HepG2 (cell line): Measurements from ENCODE around the gene HOMEZ. TPM values are rescaled to one million over a fixed set of nuclear protein-coding genes. Genes with fewer than 3 reads are reported as not detected.

Experiments used
- ISX ChIP-seq: sonication (generic); formaldehyde crosslinking; conservative IDR thresholded peaks from 2 replicates; pipeline ENCODE4 v1.5.0; 2020; ENCODE audit warnings: missing genetic modification reagents
- MYNN ChIP-seq: sonication (generic); formaldehyde crosslinking; IDR thresholded peaks from 2 replicates; pipeline ENCODE4 v1.4.0; 2020; ENCODE audit warnings: mild to moderate bottlenecking, low read depth, missing genetic modification reagents
- NFYB ChIP-seq: sonication (generic); formaldehyde crosslinking; IDR thresholded peaks from 2 replicates; pipeline ENCODE4 v1.4.0; 2020; ENCODE audit warnings: missing genetic modification reagents
- RARG ChIP-seq: sonication (generic); formaldehyde crosslinking; IDR thresholded peaks from 2 replicates; pipeline ENCODE4 v1.4.0; 2020; ENCODE audit warnings: low read depth, mild to moderate bottlenecking, missing genetic modification reagents
- RBAK ChIP-seq: sonication (generic); formaldehyde crosslinking; IDR thresholded peaks from 2 replicates; pipeline ENCODE4 v1.5.1; 2020; ENCODE audit warnings: mild to moderate bottlenecking, missing genetic modification reagents
- ZBTB10 ChIP-seq: sonication (generic); formaldehyde crosslinking; IDR thresholded peaks from 2 replicates; pipeline ENCODE4 v1.4.0; 2020; ENCODE audit warnings: missing genetic modification reagents, borderline replicate concordance
- ZFAT ChIP-seq: sonication (generic); formaldehyde crosslinking; conservative IDR thresholded peaks from 2 replicates; pipeline ENCODE4 v1.8.1; 2023; ENCODE audit warnings: missing genetic modification reagents, inconsistent platforms
- ZNF318 ChIP-seq: sonication (generic); formaldehyde crosslinking; IDR thresholded peaks from 2 replicates; pipeline ENCODE4 v1.4.0; 2020; ENCODE audit warnings: mild to moderate bottlenecking, missing genetic modification reagents
- ZNF512 ChIP-seq: sonication (generic); formaldehyde crosslinking; IDR thresholded peaks from 2 replicates; pipeline ENCODE4 v1.4.0; 2020; ENCODE audit warnings: mild to moderate bottlenecking, missing genetic modification reagents
- ZNF547 ChIP-seq: sonication (generic); formaldehyde crosslinking; IDR thresholded peaks from 2 replicates; pipeline ENCODE4 v1.5.1; 2020; ENCODE audit warnings: mild to moderate bottlenecking, missing genetic modification reagents
- ZNF552 ChIP-seq: sonication (generic); formaldehyde crosslinking; IDR thresholded peaks from 2 replicates; pipeline ENCODE4 v1.9.0; 2022; ENCODE audit warnings: missing genetic modification reagents, mild to moderate bottlenecking, borderline replicate concordance
- ZNF572 ChIP-seq: sonication (generic); formaldehyde crosslinking; IDR thresholded peaks from 2 replicates; pipeline ENCODE4 v1.5.1; 2020; ENCODE audit warnings: mild to moderate bottlenecking, missing genetic modification reagents
- ZNF780A ChIP-seq: sonication (generic); formaldehyde crosslinking; IDR thresholded peaks from 2 replicates; pipeline ENCODE4 v1.8.0; 2022; ENCODE audit warnings: mild to moderate bottlenecking, missing genetic modification reagents, moderate library complexity
- ZNF850 ChIP-seq: sonication (generic); formaldehyde crosslinking; conservative IDR thresholded peaks from 2 replicates; pipeline ENCODE4 v1.9.0; 2021; ENCODE audit warnings: mild to moderate bottlenecking, missing genetic modification reagents
- polyA plus RNA-seq, 8 experiments: library from polyadenylated mRNA; depleted of rRNA in 3 of 8; stranded (reverse) in 7 of 8; unstranded in 1 of 8; fragments of >200 nt; fragmentation: Illumina TruSeq in 4 of 8; extraction: Trizol in 4 of 8; gene quantifications; 2 replicates each; pipeline versions ENCODE4 v1.2.1 to v1.2.3, GENCODE V29; 2011 to 2016; ENCODE audit warnings: low read depth in 4 of 8, missing spikeins in 1 of 8, mixed read lengths in 1 of 8; ENCODE audit not compliant: insufficient read depth in 1 of 8
- total RNA-seq, 5 experiments: library from RNA; depleted of rRNA; stranded (reverse); fragments of >200 nt; fragmentation: Illumina TruSeq; extraction: Trizol; gene quantifications; 2 replicates each; pipeline ENCODE4 v1.2.3, GENCODE V29; 2016; ENCODE audit warnings: low read depth in 1 of 5

The HOMEZ gene
- total and polyA plus RNA-seq, 2 of the 13 experiments (the other 11 are each of a cell fraction or from before 2014, with no cell fraction given) = 14.5 to 31.8 TPM

- no peak for TF ChIP-seq ZNF780A
- no peak for TF ChIP-seq MYNN (CRISPR knock-in tag)
- no peak for TF ChIP-seq ZNF512
- no peak for TF ChIP-seq ZNF850
- no peak for TF ChIP-seq ZNF552 (CRISPR knock-in tag)
- peak; percentile 88 for TF ChIP-seq ZNF547
- no peak for TF ChIP-seq ZBTB10 (CRISPR knock-in tag)
- peak; percentile 35; the same call in 1 of the 2 replicates for TF ChIP-seq RBAK
- TF ChIP-seq ZNF318 (CRISPR knock-in tag) = peak; percentile 97
- peak; percentile 23; the same call in 1 of the 2 replicates for TF ChIP-seq NFYB (CRISPR knock-in tag)
- TF ChIP-seq ZNF572 (CRISPR knock-in tag) = no peak
- TF ChIP-seq RARG = no peak
- no peak for TF ChIP-seq ISX
- TF ChIP-seq ZFAT (CRISPR knock-in tag) = no peak
Measured at GRCh38 chr14:23237772-23238594, 47.9 kb downstream of the HOMEZ start, which contains the start of gene RNF212B (continued).
